ENCODE data around the gene FUZ.

- TF ChIP-seq CTCF (IDR thresholded peaks at IDR 0.05), result no peak
- no peak for TF ChIP-seq POLR2A (IDR thresholded peaks at IDR 0.05)
- TF ChIP-seq POLR2AphosphoS5 (IDR thresholded peaks at IDR 0.05), result no peak
- TF ChIP-seq EP300 (IDR thresholded peaks at IDR 0.05), result no peak
Measured at GRCh38 chr19:49827034-49827433, 13.9 kb upstream of the FUZ start.

Data from sigmoid colon (tissue), 4 donors.